ENCODE measurements around the gene CEACAM7.
"Not testable (repeated sequence)": the region's sequence is repeated elsewhere in the genome, so short reads cannot be mapped to it uniquely, and the experiment has no call there.

DNA sequence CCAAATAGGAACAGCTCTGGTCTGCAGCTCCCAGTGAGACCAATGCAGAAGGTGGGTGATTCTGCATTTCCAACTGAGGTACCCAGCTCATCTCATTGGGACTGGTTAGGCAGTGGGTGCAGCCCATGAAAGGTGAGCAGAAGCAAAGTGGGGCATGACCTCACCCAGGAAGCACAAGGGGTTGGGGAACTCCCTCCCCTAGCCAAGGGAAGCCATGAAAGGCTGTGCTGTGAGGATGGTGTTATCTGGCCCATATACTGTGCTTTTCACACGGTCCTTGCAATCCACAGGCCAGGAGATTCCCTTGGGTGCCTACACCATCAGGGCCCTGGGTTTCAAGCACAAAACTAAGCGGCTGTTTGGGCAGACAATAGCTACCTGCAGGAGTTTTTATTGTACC lies 31.3 kb downstream of the CEACAM7 start:
- TF ChIP-seq, protein P1, sequence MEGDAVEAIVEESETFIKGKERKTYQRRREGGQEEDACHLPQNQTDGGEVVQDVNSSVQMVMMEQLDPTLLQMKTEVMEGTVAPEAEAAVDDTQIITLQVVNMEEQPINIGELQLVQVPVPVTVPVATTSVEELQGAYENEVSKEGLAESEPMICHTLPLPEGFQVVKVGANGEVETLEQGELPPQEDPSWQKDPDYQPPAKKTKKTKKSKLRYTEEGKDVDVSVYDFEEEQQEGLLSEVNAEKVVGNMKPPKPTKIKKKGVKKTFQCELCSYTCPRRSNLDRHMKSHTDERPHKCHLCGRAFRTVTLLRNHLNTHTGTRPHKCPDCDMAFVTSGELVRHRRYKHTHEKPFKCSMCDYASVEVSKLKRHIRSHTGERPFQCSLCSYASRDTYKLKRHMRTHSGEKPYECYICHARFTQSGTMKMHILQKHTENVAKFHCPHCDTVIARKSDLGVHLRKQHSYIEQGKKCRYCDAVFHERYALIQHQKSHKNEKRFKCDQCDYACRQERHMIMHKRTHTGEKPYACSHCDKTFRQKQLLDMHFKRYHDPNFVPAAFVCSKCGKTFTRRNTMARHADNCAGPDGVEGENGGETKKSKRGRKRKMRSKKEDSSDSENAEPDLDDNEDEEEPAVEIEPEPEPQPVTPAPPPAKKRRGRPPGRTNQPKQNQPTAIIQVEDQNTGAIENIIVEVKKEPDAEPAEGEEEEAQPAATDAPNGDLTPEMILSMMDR (conservative IDR thresholded peaks at IDR 0.05; ENCODE audit: low read depth, low read length): not testable (repeated sequence)
- not testable (repeated sequence) for TF ChIP-seq EZH2 (IDR thresholded peaks at IDR 0.05; ENCODE audit: borderline replicate concordance, low read depth, low read length, poor library complexity, severe bottlenecking)
